Measurements from ENCODE around the gene NMB.

Gene NMB

GRCh38 chr15:84609818-84610525 lies 48.0 kb downstream of the NMB start:
- DNase-seq, result no peak

- DNase-seq, result no peak
Observed at GRCh38 chr15:84608707-84609284, 49.2 kb downstream of the NMB start.

GRCh38 chr15:84606653-84607120 lies 51.3 kb downstream of the NMB start:
- DNase-seq, result no peak

GRCh38 chr15:84605554-84605882 lies 52.5 kb downstream of the NMB start:
- DNase-seq, result no peak

All from stimulated activated naive CD4-positive, alpha-beta T cell treated with Interleukin-2 at 50 U/mL for 16 hours (primary cell).